Measurements from ENCODE around the gene UNC5A. TPM values are rescaled to one million over a fixed set of nuclear protein-coding genes. Genes with fewer than 3 reads are reported as not detected.

The UNC5A gene
- total RNA-seq, 4 donors from 2014 or later: 0.19 TPM; not detected in 3

- H3K27me3 ChIP-seq: no peaks in the 10 kb centered on the region
- H3K36me3 ChIP-seq: peaks cover 0 to 64% (median 31%) of the 10 kb centered on the region in 3 donors
- no peak for DNase-seq
- 83 to 94% methylated on average over 5 of the region's 5 CpGs for WGBS, 2 donors
- no peaks in the 10 kb centered on the region for H3K9me3 ChIP-seq
- no peaks in the 10 kb centered on the region for H3K4me1 ChIP-seq
- intact Hi-C loops (cut with DNase I): no loop called here
- H3K27ac ChIP-seq: no peak overlapping the region
- TF ChIP-seq CTCF (IDR thresholded peaks at IDR 0.05): no peak
- no peak for TF ChIP-seq POLR2A (IDR thresholded peaks at IDR 0.05)
- no peak overlapping the region for H3K4me3 ChIP-seq
Measured at GRCh38 chr5:176902911-176903664, 92.7 kb downstream of the UNC5A start.

GRCh38 chr5:176904276-176904675 lies 93.9 kb downstream of the UNC5A start:
- H3K9me3 ChIP-seq: no peaks in the 10 kb centered on the region
- no peak overlapping the region for H3K27ac ChIP-seq
- H3K27me3 ChIP-seq: no peaks in the 10 kb centered on the region
- WGBS, 2 donors: 82 to 100% methylated on average over 3 of the region's 3 CpGs
- no peak overlapping the region for H3K4me3 ChIP-seq
- H3K4me1 ChIP-seq: no peaks in the 10 kb centered on the region
- TF ChIP-seq CTCF (IDR thresholded peaks at IDR 0.05): no peak
- TF ChIP-seq POLR2A (IDR thresholded peaks at IDR 0.05): no peak
- peaks cover 0 to 76% (median 31%) of the 10 kb centered on the region in 3 donors for H3K36me3 ChIP-seq
- no peak for DNase-seq
- intact Hi-C loops (cut with DNase I): no loop called here

- no peak for DNase-seq
- H3K4me1 ChIP-seq: no peaks in the 10 kb centered on the region
- 100% methylated on average over 1 of the region's 1 CpG for WGBS, 2 donors
- TF ChIP-seq POLR2A (IDR thresholded peaks at IDR 0.05): no peak
- H3K36me3 ChIP-seq: peaks cover 0 to 94% (median 31%) of the 10 kb centered on the region in 3 donors
- H3K4me3 ChIP-seq: no peak overlapping the region
- no peaks in the 10 kb centered on the region for H3K27me3 ChIP-seq
- H3K27ac ChIP-seq: no peak overlapping the region
- intact Hi-C loops (cut with DNase I): no loop called here
- H3K9me3 ChIP-seq: no peaks in the 10 kb centered on the region
Measured at GRCh38 chr5:176906126-176906525, 95.8 kb downstream of the UNC5A start.

- H3K9me3 ChIP-seq: no peaks in the 10 kb centered on the region
- no peak for TF ChIP-seq POLR2A (IDR thresholded peaks at IDR 0.05)
- TF ChIP-seq CTCF (IDR thresholded peaks at IDR 0.05): no peak
- peaks cover 0 to 100% (median 31%) of the 10 kb centered on the region in 3 donors for H3K36me3 ChIP-seq
- WGBS, 2 donors: 83 to 86% methylated on average over 3 of the region's 3 CpGs
- intact Hi-C loops (cut with DNase I): no loop called here
- H3K27me3 ChIP-seq: no peaks in the 10 kb centered on the region
- H3K4me3 ChIP-seq: no peak overlapping the region
- H3K4me1 ChIP-seq: no peaks in the 10 kb centered on the region
- no peak overlapping the region for H3K27ac ChIP-seq
- no peak for DNase-seq
Measured at GRCh38 chr5:176906796-176907195, 96.4 kb downstream of the UNC5A start.

GRCh38 chr5:176908675-176909368 lies 98.5 kb downstream of the UNC5A start:
- Histone ChIP-seq H3K36me3 (peaks cover 0 to 83% (median 26%) of the 10 kb centered on the region in 3 donors), H3K27ac (no peak overlapping the region), H3K4me1 (no peaks in the 10 kb centered on the region), H3K27me3 (no peaks in the 10 kb centered on the region), H3K4me3 (no peak overlapping the region), H3K9me3 (no peaks in the 10 kb centered on the region)
- TF ChIP-seq POLR2A (IDR thresholded peaks at IDR 0.05) (no peak), CTCF (IDR thresholded peaks at IDR 0.05) (no peak)
- whole genome bisulfite sequencing, 2 donors: 89 to 92% methylated on average over 5 of the region's 5 CpGs
- intact Hi-C loops (cut with DNase I): no loop called here
- no peak for DNase-seq
